Suprapubic skin (tissue), 3 donors: ENCODE measurements around the gene ZBTB46.

Source experiments
- CTCF ChIP-seq, 2 donors: fragments of 200-600 bp in 1 of 2; fragments of 450-650 bp in 1 of 2; sonication (generic) in 1 of 2; IDR thresholded peaks; one replicate each; pipeline ENCODE4 v1.5.1; 2016 to 2019; ENCODE audit warnings: antibody characterized with exemption in 2 of 2, mild to moderate bottlenecking in 1 of 2, moderate library complexity in 1 of 2
- POLR2A ChIP-seq, 2 donors: fragments of 450-650 bp; IDR thresholded peaks; one replicate each; pipeline ENCODE4 v1.6.1; 2017; ENCODE audit warnings: antibody characterized with exemption in 2 of 2, mild to moderate bottlenecking in 2 of 2, moderate library complexity in 2 of 2

GRCh38 chr20:63787302-63787701 is 43.8 kb downstream of the ZBTB46 start:
- TF ChIP-seq CTCF (IDR thresholded peaks at IDR 0.05) (no peak), POLR2A (IDR thresholded peaks at IDR 0.05) (no peak)
